Hippocampal formation (tissue), 2 donors: ENCODE data around the gene PRDM7.
"Not testable (repeated sequence)": the region's sequence is repeated elsewhere in the genome, so short reads cannot be mapped to it uniquely, and the experiment has no call there.

Experiments
- DNase-seq, 2 donors: peaks; one replicate each; lab custom pipeline; 2025; lab: John Stamatoyannopoulos, UW

Gene PRDM7

DNA sequence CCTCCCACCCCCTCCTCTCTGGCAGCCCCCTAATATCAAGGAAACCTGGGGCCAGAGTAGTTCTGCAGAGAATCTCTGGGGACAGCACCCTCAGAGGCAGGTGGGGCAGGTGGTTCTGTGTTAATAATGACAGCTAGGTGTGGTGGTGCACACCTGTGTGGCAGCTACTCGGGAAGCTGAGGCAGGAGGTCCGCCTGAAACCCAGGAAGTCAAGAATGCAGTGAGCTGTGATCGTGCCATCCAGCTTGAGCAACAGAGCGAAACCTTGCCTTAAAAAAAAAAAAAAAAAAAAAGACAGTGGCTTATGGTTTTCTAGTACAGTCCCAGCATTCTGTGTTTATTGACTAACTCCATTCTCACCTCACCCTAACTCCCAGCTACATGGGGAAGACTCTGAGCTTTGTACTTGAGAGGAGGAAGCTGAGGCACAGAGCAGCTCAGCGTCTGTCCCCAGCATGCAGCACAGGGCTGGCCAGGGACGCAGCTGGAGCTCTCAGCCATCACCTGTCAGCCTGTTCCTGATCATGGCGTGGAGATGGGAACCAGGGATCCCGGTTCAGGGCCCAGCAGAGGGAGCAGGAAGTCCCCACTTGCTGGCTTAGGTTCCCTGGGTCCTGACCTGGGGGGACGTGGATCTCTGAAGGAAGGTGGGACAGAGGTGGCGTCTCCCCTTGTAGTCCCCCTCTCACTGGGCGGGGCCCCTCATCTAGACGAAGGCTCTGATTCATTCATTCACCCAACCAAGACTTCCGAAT, 64.0 kb downstream of the PRDM7 start:
- no peak for DNase-seq

GRCh38 chr16:90011908-90012501, 65.1 kb downstream of the PRDM7 start:
- no peak for DNase-seq

GRCh38 chr16:90011508-90011819, 65.7 kb downstream of the PRDM7 start:
- no peak for DNase-seq

DNA sequence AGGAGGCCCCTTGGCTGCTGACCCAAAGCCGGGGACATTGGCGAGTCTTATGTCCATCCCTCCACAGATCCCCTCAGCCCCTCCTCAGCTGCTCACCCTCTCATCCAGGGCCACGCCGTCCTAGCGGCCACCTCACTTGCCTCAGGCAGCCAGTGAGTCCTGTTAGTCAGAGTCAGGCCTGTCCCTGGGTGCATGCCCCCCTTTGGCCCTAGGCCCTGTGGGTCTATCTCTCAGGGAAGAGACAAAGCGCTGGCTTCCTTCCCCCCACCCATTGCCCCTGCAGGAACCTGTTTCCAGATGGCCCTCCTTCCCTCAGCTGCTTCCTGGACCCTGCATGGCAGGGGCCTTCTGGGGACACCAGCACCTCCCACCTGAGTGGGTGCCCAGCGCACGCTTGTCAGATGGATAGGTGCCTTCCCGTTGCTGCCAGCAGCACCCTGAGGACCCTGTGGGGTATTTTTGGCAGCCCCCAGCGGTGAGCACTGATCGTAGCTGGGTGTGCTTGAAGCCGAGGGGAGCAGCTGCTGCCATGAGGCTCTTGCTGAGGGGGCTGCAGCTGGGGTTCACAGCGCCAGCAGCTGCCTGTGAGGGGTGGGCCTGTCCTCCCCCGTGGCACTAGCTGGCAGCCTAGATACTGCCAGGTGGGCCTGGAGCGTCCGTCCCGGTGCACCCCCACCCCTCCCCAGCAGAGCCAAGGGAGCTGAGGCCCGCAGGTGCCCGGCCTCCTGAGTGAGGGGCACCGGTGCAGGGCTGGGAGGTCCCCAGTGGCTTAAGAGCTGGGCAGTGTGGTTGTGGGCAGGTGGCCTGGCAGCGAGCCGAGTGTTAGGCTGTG, 66.2 kb downstream of the PRDM7 start:
- no peak for DNase-seq

DNA sequence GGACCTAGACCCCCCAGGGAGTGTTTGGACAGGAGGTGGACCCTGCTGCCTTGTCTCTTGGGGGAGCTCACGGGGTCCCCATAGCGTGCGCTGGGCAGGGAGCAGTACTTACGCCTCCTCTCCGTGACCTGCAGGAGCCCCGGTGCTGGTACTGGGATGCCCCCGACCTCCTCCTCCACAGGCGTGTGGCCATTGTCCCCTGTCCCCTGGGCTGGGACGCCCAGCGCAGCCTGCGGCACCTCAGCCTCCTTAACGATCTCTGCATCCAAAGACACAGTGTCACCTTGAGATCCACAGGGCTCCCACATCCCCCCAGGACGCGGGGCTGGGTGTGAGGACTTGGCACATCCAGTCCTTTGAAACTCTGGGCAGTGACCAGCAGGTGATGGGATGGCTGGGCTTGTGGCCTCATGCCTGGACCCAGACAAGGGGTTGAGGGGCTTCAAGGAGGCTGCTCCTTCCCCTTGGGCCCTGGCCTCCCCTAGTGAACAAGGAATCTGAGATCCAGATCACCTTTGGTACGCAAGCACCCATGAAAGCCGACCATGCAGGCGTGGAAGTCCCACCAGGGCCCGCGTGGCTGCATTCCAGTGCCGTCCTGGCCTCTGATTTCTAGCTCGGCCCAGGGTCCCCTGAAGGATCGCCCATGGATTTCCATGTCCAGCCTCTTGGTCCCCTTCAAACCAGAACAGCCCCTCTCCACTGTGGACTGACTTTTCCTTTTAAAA, 67.8 kb downstream of the PRDM7 start:
- no peak for DNase-seq

DNA sequence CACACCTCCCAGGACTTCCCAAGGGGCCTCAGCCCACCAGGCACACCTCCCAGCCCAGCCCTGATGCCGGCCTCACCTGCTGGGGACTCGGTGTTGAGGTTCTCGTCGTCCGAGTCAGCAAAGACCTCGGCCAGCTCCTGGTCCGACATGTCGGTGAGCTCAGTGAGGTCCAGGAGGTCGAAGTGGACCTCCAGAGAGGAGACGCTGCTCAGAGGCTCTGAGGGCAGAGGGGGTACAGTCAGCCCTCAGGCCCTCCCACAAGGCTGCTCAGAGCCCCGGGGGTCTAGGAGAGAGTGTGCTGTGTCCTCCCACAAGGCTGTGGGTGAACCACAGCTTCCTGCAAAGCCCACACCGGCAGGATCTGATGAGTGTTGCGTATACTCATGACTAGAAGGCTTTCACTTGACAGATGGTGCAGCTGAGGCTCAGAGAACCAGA, 68.4 kb downstream of the PRDM7 start:
- DNase-seq: no peak

- not testable (repeated sequence) for DNase-seq
These were observed 69.4 kb downstream of the PRDM7 start for GRCh38 chr16:90007635-90008234.

GRCh38 chr16:90007015-90007414, 70.1 kb downstream of the PRDM7 start:
- no peak for DNase-seq
